GM12874 (cell line): ENCODE data around the gene DSCAM.

Experiments
- CTCF ChIP-seq: IDR thresholded peaks from 2 replicates; pipeline ENCODE4 v1.5.1; 2011; ENCODE audit warnings: low read depth, mild to moderate bottlenecking, control low read depth, low read length, moderate library complexity; ENCODE audit not compliant: insufficient read depth

DSCAM gene

GRCh38 chr21:40043423-40043822 is 803.5 kb downstream of the DSCAM start:
- TF ChIP-seq CTCF = no peak

- TF ChIP-seq CTCF = no peak
Measured at GRCh38 chr21:40041446-40041845, 805.5 kb downstream of the DSCAM start.

DNA sequence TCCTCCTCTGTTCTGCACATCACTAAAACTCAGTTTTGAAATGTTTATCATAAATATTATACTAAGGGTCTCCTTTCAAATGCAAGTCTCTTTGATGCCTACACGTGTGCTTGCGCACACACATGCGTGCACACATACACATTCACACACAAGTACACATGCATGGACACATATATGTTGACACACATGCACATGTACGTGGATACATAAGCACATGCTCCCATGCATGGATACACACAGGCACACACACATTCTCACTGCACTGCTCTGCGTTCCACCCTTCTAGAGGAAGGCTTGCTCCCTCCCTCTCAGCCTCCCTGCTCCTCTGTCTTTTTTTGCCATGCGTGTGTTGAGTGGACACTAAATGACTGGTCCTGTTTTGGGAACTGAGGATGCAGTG is 817.1 kb downstream of the DSCAM start:
- no peak for TF ChIP-seq CTCF

GRCh38 chr21:40021558-40022351 is 825.2 kb downstream of the DSCAM start:
- TF ChIP-seq CTCF = no peak

DNA sequence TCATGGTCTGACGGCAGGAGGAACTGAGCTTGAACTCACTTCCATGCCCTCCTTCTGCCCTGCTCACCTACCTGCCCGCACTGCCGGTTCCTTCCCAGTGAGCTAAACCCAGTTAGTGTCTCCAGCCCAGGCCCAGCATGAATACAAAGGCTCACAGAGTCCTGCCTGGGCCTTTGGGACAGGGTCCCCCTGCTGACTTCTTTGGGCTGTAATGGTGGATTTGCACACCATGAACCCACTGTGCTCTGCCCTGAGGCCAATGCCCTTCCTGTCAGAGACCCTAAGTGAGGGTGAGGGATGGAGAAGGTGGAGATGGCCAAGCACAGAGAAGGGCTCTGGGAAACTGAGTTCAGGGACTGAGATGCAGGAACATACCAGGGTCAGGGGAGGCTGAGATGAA is 826.3 kb downstream of the DSCAM start:
- no peak for TF ChIP-seq CTCF

GRCh38 chr21:40018871-40019475 is 828.0 kb downstream of the DSCAM start:
- no peak for TF ChIP-seq CTCF

DNA sequence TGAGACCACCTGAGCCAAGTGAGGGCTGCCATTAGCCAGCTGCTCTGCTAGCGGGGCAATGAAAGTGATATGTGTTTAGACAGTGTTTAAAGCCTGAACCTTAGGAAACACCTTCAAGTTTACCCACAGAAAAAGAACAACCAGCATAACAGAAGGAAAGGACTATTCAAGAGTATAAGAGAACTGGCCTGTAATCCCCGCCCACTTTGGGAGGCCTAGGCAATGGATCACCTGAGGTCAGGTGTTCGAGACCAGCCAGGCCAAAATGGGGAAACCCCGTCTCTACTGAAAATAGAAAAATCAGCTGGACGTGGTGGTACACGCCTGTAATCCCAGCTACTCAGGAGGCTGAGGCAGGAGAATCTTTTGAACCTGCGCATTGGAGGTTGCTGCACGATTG is 830.3 kb downstream of the DSCAM start:
- no peak for TF ChIP-seq CTCF
